Embryonic facial prominence (tissue), 1 donor: ENCODE measurements around the gene PTEN.

Source experiments
- DNase-seq: peaks from one replicate; pipeline ENCODE4 v3.0.0-alpha.2; 2016; ENCODE audit errors: extremely low spot score

PTEN gene

DNA sequence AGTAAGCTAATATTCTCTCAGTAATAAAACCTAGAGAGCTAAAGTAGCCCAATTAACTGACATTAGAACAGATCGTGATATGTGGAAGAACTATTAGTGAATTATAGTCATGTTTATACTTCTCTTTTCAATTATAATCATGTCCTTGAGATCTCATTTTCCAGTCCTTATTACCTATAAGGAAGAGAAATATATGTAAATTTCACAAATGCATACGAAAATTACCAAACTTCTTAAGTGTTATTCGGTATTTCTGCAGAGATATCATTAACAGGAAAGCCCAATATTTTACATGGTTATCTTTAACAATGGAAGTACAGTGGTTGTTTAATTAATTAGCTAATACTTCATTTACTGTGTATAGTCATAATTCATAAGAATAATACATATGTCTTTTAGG is 110.7 kb downstream of the PTEN start:
- DNase-seq, result no peak

DNA sequence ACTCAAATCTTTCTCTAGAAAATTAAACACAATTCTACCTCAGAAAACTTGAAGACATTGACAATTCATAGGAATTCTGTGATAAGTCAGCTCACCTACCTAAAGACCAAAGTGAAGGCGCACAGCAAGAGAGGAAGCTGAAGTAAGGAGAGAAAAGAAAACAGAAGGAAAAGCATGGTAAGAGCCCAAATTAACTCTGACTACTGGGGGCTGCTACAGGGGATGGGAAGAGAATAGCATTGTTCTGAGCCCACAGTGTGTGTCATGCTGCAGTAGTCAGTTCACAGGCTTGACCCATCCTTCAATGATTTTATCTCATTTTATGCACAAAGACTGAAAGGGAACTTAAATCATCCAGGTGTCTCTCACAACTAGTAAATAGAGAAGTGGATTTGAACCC is 111.3 kb downstream of the PTEN start:
- no peak for DNase-seq

DNA sequence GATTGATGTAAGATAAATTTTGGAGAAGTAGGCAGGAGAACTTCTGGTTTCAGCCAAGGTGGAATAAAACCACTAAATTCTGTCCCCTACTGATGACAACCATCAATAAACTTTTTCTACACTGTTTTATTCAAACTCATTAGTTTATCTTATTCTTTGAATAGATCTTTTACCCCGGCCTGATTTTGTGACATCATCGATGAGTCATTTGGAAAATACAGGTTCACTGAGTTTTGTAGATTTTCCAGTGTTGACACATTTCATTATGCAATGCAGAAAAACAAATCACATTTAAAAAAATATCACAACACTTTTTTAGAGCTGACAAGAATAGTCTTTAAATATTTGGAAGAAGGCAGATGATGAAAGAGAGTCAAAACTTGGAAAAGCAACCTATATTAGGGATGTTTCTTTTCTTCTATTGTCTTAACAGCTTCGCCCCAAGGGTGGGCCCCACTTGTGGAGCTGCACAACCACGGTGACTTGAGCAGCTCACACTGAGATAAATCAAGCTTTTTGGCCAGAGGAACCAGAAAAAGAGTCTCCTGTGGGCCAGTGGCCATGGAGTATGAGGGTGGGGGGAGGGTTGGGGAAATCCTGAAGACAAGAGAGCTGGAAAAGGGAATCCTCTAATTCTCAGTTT is 112.8 kb downstream of the PTEN start:
- DNase-seq, result no peak

DNA sequence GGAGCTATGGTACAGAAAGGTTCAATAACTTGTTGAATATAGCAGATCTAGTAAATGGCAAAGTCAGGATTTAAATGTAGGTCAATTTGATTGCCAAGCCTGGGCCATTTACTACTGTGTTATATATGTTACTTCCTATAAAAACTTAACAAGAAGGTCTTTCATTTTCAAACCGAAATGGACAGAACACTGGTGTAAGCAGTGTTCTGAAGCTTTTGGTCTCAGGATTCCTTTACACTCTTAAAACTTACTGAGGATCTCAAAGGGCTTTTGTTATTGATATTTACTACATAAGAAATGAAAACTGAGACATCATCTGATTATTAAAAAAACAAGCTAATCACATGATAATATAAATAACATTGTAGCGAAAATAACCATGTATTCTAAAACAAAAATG is 114.7 kb downstream of the PTEN start:
- DNase-seq, result no peak

DNA sequence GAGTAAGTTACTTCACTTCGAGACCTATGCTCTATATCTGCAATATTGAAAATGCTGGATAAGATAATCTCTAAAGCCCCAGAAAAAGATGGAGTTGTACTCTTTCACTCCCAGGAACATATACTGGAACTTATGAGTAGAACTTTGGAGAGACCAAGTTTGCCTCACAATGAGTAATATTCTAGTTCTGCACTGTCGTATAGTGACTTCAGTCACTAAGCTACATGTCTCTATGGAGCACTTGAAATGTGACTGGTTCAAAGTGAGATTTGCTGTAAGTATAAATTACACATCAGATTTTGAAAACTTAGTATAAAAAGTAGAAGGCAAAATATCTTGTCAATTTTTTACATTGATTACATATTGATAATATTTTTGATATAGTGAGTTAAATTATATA is 116.4 kb downstream of the PTEN start:
- no peak for DNase-seq

DNA sequence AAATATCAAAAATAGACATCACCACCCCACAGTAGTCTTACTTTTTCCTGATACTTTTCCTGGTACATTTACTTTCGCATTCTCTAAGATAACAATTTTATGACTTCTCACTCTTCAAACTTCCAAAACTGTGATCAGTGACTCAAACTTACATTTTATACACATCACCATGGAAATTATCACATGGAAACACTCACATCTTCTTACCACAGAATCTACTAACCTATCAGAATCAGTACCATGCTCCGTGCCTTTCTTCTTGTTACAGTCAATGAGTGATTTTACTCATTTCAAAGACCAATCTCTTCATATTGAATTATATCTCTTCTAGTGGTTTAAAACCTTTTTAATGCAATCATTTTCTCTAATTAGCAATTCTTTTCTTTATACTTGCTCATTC is 120.3 kb downstream of the PTEN start:
- no peak for DNase-seq

DNA sequence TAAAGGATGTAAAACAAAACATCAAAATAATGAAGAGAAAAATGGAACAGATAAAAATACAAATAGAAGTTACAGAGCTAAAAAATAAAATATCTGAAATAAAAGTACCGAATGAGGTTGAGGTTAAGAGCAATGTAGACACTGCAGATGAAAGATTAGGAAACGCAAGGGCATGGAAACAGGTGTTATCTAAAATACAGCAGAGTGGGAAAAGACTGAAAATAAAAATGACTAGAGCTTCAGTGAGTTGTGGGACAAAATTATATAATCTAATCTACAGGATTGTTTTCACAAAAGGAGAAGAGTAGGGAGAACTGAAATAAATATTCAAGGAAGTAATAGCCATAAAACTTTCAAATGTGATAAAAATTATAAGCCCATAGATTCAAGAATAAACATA is 123.8 kb downstream of the PTEN start:
- DNase-seq, result no peak

DNA sequence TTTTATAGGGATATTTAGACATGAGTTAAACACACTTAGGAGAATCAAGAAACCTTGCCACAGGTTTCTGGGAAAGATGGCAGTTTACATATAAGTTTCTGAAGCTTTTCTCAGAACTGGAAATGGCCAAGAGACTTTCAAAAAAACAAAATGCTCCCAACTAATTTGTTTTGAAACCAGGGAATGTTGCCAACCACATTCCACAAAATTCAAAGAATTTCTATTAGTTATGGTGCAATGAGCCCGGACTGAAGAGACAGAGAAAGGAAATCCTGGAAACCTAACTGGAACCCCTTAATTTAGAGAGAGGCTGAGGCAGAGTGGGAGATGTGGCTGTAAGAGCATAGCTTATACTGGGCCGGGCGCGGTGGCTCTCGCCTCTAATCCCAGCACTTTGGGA is 128.5 kb downstream of the PTEN start:
- DNase-seq, result no peak

DNA sequence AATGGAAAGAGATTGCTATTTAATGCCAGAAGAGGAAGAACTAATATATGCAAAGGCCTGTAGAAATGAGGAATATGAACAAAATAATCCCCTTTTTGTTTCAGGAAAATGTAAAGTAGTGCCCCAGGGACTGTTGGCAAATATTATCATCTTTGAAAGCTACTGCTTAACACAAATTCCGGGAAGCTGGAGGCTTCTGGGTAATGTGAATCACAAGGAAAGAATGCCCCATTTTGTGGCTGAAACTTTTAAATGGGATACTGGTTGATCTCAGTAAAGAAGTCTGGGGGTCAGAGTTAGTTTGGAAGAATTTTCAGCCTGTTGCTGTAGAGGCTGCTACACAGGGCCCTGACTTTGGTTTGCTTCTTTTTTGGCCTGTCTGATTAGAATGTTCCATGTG is 141.0 kb downstream of the PTEN start:
- no peak for DNase-seq

DNA sequence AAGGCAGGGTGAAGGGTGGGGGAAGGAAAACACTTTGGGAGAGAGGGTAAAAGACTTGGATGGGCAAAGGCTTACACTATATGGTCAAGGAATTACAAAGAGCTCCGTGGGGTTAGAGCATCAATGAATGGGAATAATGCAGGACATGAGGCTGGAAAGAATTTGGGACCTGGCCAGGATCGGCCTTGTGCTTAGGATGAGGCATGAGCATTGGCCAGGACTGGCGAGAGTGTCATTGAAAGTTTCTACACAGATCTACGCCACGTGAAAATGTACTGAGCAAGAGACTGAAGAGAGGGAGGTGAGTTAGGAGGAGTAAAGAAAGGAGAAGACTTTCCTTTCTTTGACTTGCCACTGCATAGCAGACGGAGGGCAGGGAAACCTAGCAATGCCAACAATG is 142.8 kb downstream of the PTEN start:
- DNase-seq, result no peak

DNA sequence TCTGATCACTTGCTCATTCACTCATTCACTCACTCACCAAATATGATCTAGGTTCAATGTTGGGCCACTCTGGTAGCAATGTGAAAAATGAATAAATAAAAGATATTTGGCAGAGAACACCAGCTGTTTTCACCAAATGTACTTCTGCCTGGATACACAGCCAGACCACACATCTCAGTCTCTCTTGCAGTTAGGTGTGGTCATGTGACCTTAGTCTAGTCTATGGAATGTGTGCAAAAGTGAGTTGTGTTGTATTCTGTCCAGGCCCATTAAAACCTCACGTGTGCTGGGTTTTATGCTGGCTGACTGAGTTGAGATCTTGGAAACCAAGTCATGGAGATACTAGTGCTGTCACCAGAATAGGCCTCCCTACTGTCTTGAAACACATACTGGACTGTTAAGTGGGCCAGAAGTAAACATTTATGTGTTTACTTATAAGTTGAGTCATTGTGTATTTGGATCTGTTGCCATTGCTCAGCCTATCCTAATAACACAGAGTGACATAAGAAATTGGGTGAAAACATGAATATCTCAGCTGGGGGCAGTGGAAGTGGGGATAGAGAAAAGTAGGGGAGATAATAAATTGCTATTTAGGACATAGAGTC is 145.5 kb downstream of the PTEN start:
- no peak for DNase-seq

DNA sequence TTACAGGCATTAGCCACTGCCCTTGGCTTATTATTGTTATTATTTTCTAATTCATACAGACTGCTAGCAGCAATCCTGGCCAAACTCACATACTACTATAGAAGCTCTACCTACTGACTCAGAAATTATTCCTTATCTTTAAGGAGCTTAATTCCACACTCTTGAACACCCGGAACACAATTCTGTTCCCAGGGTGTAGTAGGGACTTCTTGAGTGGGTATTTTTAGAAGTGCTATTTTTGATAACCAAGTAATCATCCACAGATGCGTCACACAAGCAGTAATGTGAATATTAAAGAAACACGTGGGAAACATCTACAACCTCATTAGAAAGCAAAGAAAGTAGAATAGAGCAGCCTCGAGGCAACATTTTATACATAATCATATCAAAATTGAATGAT is 149.2 kb downstream of the PTEN start:
- no peak for DNase-seq

DNA sequence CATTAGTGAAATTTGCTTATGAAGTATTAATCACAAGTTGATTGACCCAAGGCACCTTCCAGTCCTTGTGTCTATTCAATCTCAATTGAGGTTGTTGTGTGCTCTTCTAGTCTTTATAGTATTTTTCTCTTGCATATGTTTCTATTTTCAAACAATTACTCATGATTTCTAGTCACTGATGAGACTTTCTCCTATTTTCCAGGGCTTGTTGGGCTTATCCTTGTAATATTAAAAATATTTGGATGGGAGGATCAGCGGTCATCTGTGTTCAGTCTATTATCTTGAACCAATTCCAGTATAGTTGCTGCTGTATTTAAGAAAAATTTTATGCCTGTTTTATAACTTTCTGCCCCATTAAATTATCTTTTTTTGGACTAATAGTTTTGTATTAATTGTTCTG is 154.4 kb downstream of the PTEN start:
- DNase-seq, result no peak

DNA sequence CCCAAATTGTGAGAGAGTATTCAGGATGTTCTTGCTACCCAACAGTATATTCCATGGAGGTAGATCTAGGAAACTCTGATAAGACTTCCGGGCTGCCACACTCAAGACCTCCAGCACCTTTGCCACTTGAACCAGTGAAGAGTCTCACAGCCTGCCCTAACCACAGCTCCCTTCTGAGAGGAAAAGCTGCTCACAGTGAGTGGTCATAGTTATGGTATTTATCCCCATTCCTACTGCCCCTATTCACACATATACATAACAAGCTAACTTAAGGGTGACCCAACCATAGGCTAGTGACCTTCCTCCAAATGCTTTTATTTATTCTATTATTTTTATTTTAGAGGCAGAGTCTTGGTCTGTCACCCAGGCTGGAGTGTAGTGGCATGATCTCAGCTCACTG is 156.3 kb downstream of the PTEN start:
- no peak for DNase-seq
